ENCODE measurements around the gene TNNT1. TPM values are rescaled to one million over a fixed set of nuclear protein-coding genes. Genes with fewer than 3 reads are reported as not detected.

TNNT1 gene
- total RNA-seq, 2 experiments from 2014 or later: not detected

GRCh38 chr19:55146078-55146704, 2.8 kb downstream of the TNNT1 start:
- ATAC-seq (ENCODE audit: low read depth) (peak; percentile 22), DNase-seq (peak; percentile 62)
- Mint-ChIP-seq H3K36me3 (no peaks in the 10 kb centered on the region), H3K9me3 (no peaks in the 10 kb centered on the region), H3K27ac (no peak overlapping the region), H3K4me1 (peaks cover 1% of the 10 kb centered on the region), H3K4me3 (peak overlapping the region; percentile 54), H3K27me3 (peaks cover 68% of the 10 kb centered on the region)
- POLR2A ChIA-PET: no interaction called here

- peaks cover 3% of the 10 kb centered on the region for H3K4me1 Mint-ChIP-seq
- DNase-seq (no peak), ATAC-seq (ENCODE audit: low read depth) (no peak)
- no peak overlapping the region for H3K4me3 Mint-ChIP-seq
- peak overlapping the region; percentile 14 for H3K27ac Mint-ChIP-seq
- no peaks in the 10 kb centered on the region for H3K9me3 Mint-ChIP-seq
- no peaks in the 10 kb centered on the region for H3K36me3 Mint-ChIP-seq
- POLR2A ChIA-PET: no interaction called here
- peaks cover 69% of the 10 kb centered on the region for H3K27me3 Mint-ChIP-seq
Observed at GRCh38 chr19:55145232-55145631, 3.8 kb downstream of the TNNT1 start.

GRCh38 chr19:55141696-55142095, 7.3 kb downstream of the TNNT1 start:
- Mint-ChIP-seq H3K4me3 (no peak overlapping the region), H3K4me1 (peaks cover 3% of the 10 kb centered on the region), H3K27ac (no peak overlapping the region), H3K9me3 (no peaks in the 10 kb centered on the region), H3K36me3 (no peaks in the 10 kb centered on the region), H3K27me3 (peaks cover 48% of the 10 kb centered on the region)
- ATAC-seq (ENCODE audit: low read depth) (no peak), DNase-seq (no peak)
- POLR2A ChIA-PET: interaction anchor here (1.2 to 1.7 kb wide), 2 partner anchors 117 to 242 kb away, joined by 4 read pairs; partner anchors contain the start of genes PPP6R1 and TMEM238

- no peak overlapping the region for H3K4me3 Mint-ChIP-seq
- H3K9me3 Mint-ChIP-seq: no peaks in the 10 kb centered on the region
- H3K27ac Mint-ChIP-seq: no peak overlapping the region
- POLR2A ChIA-PET: no interaction called here
- H3K36me3 Mint-ChIP-seq: no peaks in the 10 kb centered on the region
- DNase-seq (no peak), ATAC-seq (ENCODE audit: low read depth) (no peak)
- peaks cover 40% of the 10 kb centered on the region for H3K27me3 Mint-ChIP-seq
- H3K4me1 Mint-ChIP-seq: peaks cover 3% of the 10 kb centered on the region
Observed at GRCh38 chr19:55137915-55138314, 11.1 kb downstream of the TNNT1 start.

GRCh38 chr19:55136399-55137102, 12.5 kb downstream of the TNNT1 start:
- ATAC-seq (ENCODE audit: low read depth): no peak
- DNase-seq: no peak
- H3K9me3 Mint-ChIP-seq: no peaks in the 10 kb centered on the region
- POLR2A ChIA-PET: no interaction called here
- no peaks in the 10 kb centered on the region for H3K36me3 Mint-ChIP-seq
- peaks cover 3% of the 10 kb centered on the region for H3K4me1 Mint-ChIP-seq
- H3K27me3 Mint-ChIP-seq: peaks cover 37% of the 10 kb centered on the region
- no peak overlapping the region for H3K4me3 Mint-ChIP-seq
- no peak overlapping the region for H3K27ac Mint-ChIP-seq

- H3K36me3 Mint-ChIP-seq: no peaks in the 10 kb centered on the region
- H3K27ac Mint-ChIP-seq: no peak overlapping the region
- H3K4me1 Mint-ChIP-seq: peaks cover 2% of the 10 kb centered on the region
- ATAC-seq (ENCODE audit: low read depth) (no peak), DNase-seq (no peak)
- no peak overlapping the region for H3K4me3 Mint-ChIP-seq
- POLR2A ChIA-PET: no interaction called here
- no peaks in the 10 kb centered on the region for H3K9me3 Mint-ChIP-seq
- H3K27me3 Mint-ChIP-seq: peaks cover 36% of the 10 kb centered on the region
Observed at GRCh38 chr19:55134736-55135135, 14.3 kb downstream of the TNNT1 start.

GRCh38 chr19:55133639-55134444, 15.2 kb downstream of the TNNT1 start:
- Mint-ChIP-seq H3K9me3 (no peaks in the 10 kb centered on the region), H3K27me3 (peaks cover 36% of the 10 kb centered on the region), H3K27ac (no peak overlapping the region), H3K36me3 (no peaks in the 10 kb centered on the region), H3K4me1 (peaks cover 2% of the 10 kb centered on the region), H3K4me3 (no peak overlapping the region)
- POLR2A ChIA-PET: no interaction called here
- DNase-seq (no peak), ATAC-seq (ENCODE audit: low read depth) (no peak)

- ATAC-seq (ENCODE audit: low read depth): no peak
- no peaks in the 10 kb centered on the region for H3K36me3 Mint-ChIP-seq
- H3K9me3 Mint-ChIP-seq: no peaks in the 10 kb centered on the region
- H3K27ac Mint-ChIP-seq: no peak overlapping the region
- H3K4me1 Mint-ChIP-seq: peaks cover 2% of the 10 kb centered on the region
- no peak overlapping the region for H3K4me3 Mint-ChIP-seq
- POLR2A ChIA-PET: no interaction called here
- peaks cover 30% of the 10 kb centered on the region for H3K27me3 Mint-ChIP-seq
- DNase-seq: no peak
Observed at GRCh38 chr19:55132453-55133129, 16.4 kb downstream of the TNNT1 start.

GRCh38 chr19:55131421-55131820, 17.6 kb downstream of the TNNT1 start:
- ATAC-seq (ENCODE audit: low read depth): no peak
- H3K27me3 Mint-ChIP-seq: peaks cover 33% of the 10 kb centered on the region
- peaks cover 2% of the 10 kb centered on the region for H3K4me1 Mint-ChIP-seq

GRCh38 chr19:55119053-55119452, 30.0 kb downstream of the TNNT1 start:
- no peak overlapping the region for H3K27ac Mint-ChIP-seq
- DNase-seq (no peak), ATAC-seq (ENCODE audit: low read depth) (no peak)
- peaks cover 3% of the 10 kb centered on the region for H3K36me3 Mint-ChIP-seq
- H3K27me3 Mint-ChIP-seq: peaks cover 12% of the 10 kb centered on the region
- H3K9me3 Mint-ChIP-seq: no peaks in the 10 kb centered on the region
- peaks cover 27% of the 10 kb centered on the region for H3K4me1 Mint-ChIP-seq
- H3K4me3 Mint-ChIP-seq: peak overlapping the region; percentile 43
- POLR2A ChIA-PET: interaction anchor here (1.3 kb wide), 1 partner anchor 220 kb away, joined by 3 read pairs; no protein-coding TSS in a partner anchor

More at GRCh38 chr19:55131421-55131820, 17.6 kb downstream of the TNNT1 start:
- no peak overlapping the region for H3K4me3 Mint-ChIP-seq
- POLR2A ChIA-PET: no interaction called here
- no peak overlapping the region for H3K27ac Mint-ChIP-seq
- H3K9me3 Mint-ChIP-seq: no peaks in the 10 kb centered on the region
- no peaks in the 10 kb centered on the region for H3K36me3 Mint-ChIP-seq
- no peak for DNase-seq

- ATAC-seq (ENCODE audit: low read depth): no peak
- POLR2A ChIA-PET: interaction anchor here (1.2 to 2.8 kb wide), 5 partner anchors 77 to 289 kb away, joined by 3 to 17 read pairs (median 5); partner anchors contain the start of gene UBE2S
Observed at GRCh38 chr19:55118401-55118991, 30.5 kb downstream of the TNNT1 start.

GRCh38 chr19:55117663-55118391, 31.2 kb downstream of the TNNT1 start:
- peak; percentile 93 for ATAC-seq (ENCODE audit: low read depth)
- Mint-ChIP-seq H3K9me3 (no peaks in the 10 kb centered on the region), H3K27ac (peak overlapping the region; percentile 93), H3K27me3 (peaks cover under 1% of the 10 kb centered on the region), H3K4me3 (peak overlapping the region; percentile 98), H3K4me1 (peaks cover 27% of the 10 kb centered on the region), H3K36me3 (peaks cover 3% of the 10 kb centered on the region)
- POLR2A ChIA-PET: interaction anchor here (0.6 to 2.8 kb wide), 12 partner anchors 11 to 458 kb away, joined by 3 to 17 read pairs (median 4); partner anchors contain the start of genes RDH13 and UBE2S
- DNase-seq: peak; percentile 97

More at GRCh38 chr19:55118401-55118991, 30.5 kb downstream of the TNNT1 start:
- Mint-ChIP-seq H3K27ac (peak overlapping the region; percentile 67), H3K4me3 (peak overlapping the region; percentile 98), H3K36me3 (peaks cover 3% of the 10 kb centered on the region), H3K4me1 (peaks cover 27% of the 10 kb centered on the region), H3K9me3 (no peaks in the 10 kb centered on the region), H3K27me3 (peaks cover 7% of the 10 kb centered on the region)
- DNase-seq: peak; percentile 46
